Measurements from ENCODE around the gene SLC35G6. TPM values are rescaled to one million over a fixed set of nuclear protein-coding genes. Genes with fewer than 3 reads are reported as not detected.

SLC35G6 gene
- polyA plus RNA-seq, 2 donors, result 0.01 TPM; not detected in 1

Other genes starting within 250 kb of the SLC35G6 start
- 10 to 100 TPM; 20.8 to 32.2 TPM for gene DVL2, start 246.9 kb upstream of the SLC35G6 start, polyA plus RNA-seq
- 10 to 100 TPM; 22.4 to 29.6 TPM for gene PHF23, start 242.0 kb upstream of the SLC35G6 start, polyA plus RNA-seq
- 100 to 1,000 TPM; 354 to 393 TPM for gene GABARAP, start 239.0 kb upstream of the SLC35G6 start, polyA plus RNA-seq
- gene CTDNEP1, start 229.7 kb upstream of the SLC35G6 start, polyA plus RNA-seq, result 10 to 100 TPM; 42.4 to 58.5 TPM
- gene ELP5, start 229.2 kb upstream of the SLC35G6 start, polyA plus RNA-seq, result 10 to 100 TPM; 14.7 to 39.0 TPM
- 100 to 1,000 TPM; 271 to 275 TPM for gene CLDN7, start 219.0 kb upstream of the SLC35G6 start, polyA plus RNA-seq
- gene SLC2A4, start 199.7 kb upstream of the SLC35G6 start, polyA plus RNA-seq, result 1 to 10 TPM; 5.4 to 7.6 TPM
- gene YBX2, start 186.8 kb upstream of the SLC35G6 start, polyA plus RNA-seq, result 10 to 100 TPM in 1 of 2 donors, 1 to 10 TPM in 1; 2.8 to 13.0 TPM
- gene EIF5A, start 173.8 kb upstream of the SLC35G6 start, polyA plus RNA-seq, result 100 to 1,000 TPM; 597 to 599 TPM
- gene GPS2, start 166.1 kb upstream of the SLC35G6 start, polyA plus RNA-seq, result 10 to 100 TPM; 54.5 to 56.5 TPM
- gene NEURL4, start 152.1 kb upstream of the SLC35G6 start, polyA plus RNA-seq, result 10 to 100 TPM; 15.7 to 32.1 TPM
- 1 to 10 TPM; 5.3 to 9.7 TPM for gene ACAP1, start 144.9 kb upstream of the SLC35G6 start, polyA plus RNA-seq
- gene KCTD11, start 129.3 kb upstream of the SLC35G6 start, polyA plus RNA-seq, result 10 to 100 TPM; 39.3 to 75.9 TPM
- gene TMEM95, start 126.3 kb upstream of the SLC35G6 start, polyA plus RNA-seq, result under 1 TPM in 1 of 2 donors, not detected in 1; 0.18 TPM
- 1 to 10 TPM; 6.1 to 9.3 TPM for gene TNK1, start 100.4 kb upstream of the SLC35G6 start, polyA plus RNA-seq
- gene PLSCR3, start 86.9 kb upstream of the SLC35G6 start, polyA plus RNA-seq, result 10 to 100 TPM; 24.7 to 31.0 TPM
- gene TMEM256, start 77.3 kb upstream of the SLC35G6 start, polyA plus RNA-seq, result 100 to 1,000 TPM; 105 to 158 TPM
- 1 to 10 TPM; 4.2 to 5.5 TPM for gene NLGN2, start 73.6 kb upstream of the SLC35G6 start, polyA plus RNA-seq
- gene SPEM1, start 61.1 kb upstream of the SLC35G6 start, polyA plus RNA-seq, result not detected
- gene SPEM2, start 55.8 kb upstream of the SLC35G6 start, polyA plus RNA-seq, result not detected
- not detected for gene SPEM3, start 52.6 kb upstream of the SLC35G6 start, polyA plus RNA-seq
- 1 to 10 TPM; 6.8 to 9.8 TPM for gene TMEM102, start 46.0 kb upstream of the SLC35G6 start, polyA plus RNA-seq
- gene FGF11, start 41.9 kb upstream of the SLC35G6 start, polyA plus RNA-seq, result 10 to 100 TPM in 1 of 2 donors, 1 to 10 TPM in 1; 5.6 to 16.5 TPM
- 1 to 10 TPM; 7.0 to 7.4 TPM for gene CHRNB1, start 36.4 kb upstream of the SLC35G6 start, polyA plus RNA-seq
- gene ZBTB4, start 1.8 kb upstream of the SLC35G6 start, polyA plus RNA-seq, result 10 to 100 TPM; 15.5 to 19.1 TPM
- gene POLR2A, start 2.9 kb downstream of the SLC35G6 start, polyA plus RNA-seq, result 10 to 100 TPM; 33.8 to 56.6 TPM
- gene TNFSF12, start 67.6 kb downstream of the SLC35G6 start, polyA plus RNA-seq, result 10 to 100 TPM in 1 of 2 donors, 1 to 10 TPM in 1; 8.0 to 13.0 TPM
- gene TNFSF13, start 77.3 kb downstream of the SLC35G6 start, polyA plus RNA-seq, result 1 to 10 TPM; 5.4 to 5.6 TPM
- gene SENP3, start 80.5 kb downstream of the SLC35G6 start, polyA plus RNA-seq, result 10 to 100 TPM; 21.6 to 33.6 TPM
- gene CD68, start 98.2 kb downstream of the SLC35G6 start, polyA plus RNA-seq, result 10 to 100 TPM; 30.5 to 62.4 TPM
- 10 to 100 TPM; 56.9 to 60.0 TPM for gene MPDU1, start 102.4 kb downstream of the SLC35G6 start, polyA plus RNA-seq
- gene SOX15, start 108.6 kb downstream of the SLC35G6 start, polyA plus RNA-seq, result 10 to 100 TPM; 73.3 to 94.3 TPM
- gene FXR2, start 133.5 kb downstream of the SLC35G6 start, polyA plus RNA-seq, result 10 to 100 TPM; 14.7 to 19.0 TPM
- 10 to 100 TPM; 54.0 to 61.2 TPM for gene SAT2, start 146.4 kb downstream of the SLC35G6 start, polyA plus RNA-seq
- gene SHBG, start 148.7 kb downstream of the SLC35G6 start, polyA plus RNA-seq, result under 1 TPM in 1 of 2 donors, not detected in 1; 0.14 TPM
- gene ATP1B2, start 169.5 kb downstream of the SLC35G6 start, polyA plus RNA-seq, result under 1 TPM; 0.24 to 0.51 TPM
- 10 to 100 TPM; 20.5 to 22.3 TPM for gene TP53, start 206.0 kb downstream of the SLC35G6 start, polyA plus RNA-seq
- gene WRAP53, start 207.0 kb downstream of the SLC35G6 start, polyA plus RNA-seq, result 10 to 100 TPM in 1 of 2 donors, 1 to 10 TPM in 1; 5.5 to 13.3 TPM
- gene EFNB3, start 223.8 kb downstream of the SLC35G6 start, polyA plus RNA-seq, result 1 to 10 TPM in 1 of 2 donors, under 1 TPM in 1; 0.67 to 1.3 TPM
- under 1 TPM; 0.06 to 0.10 TPM for gene DNAH2, start 236.3 kb downstream of the SLC35G6 start, polyA plus RNA-seq